Mesothelial cell of epicardium (in vitro differentiated cells): Measurements from ENCODE around the gene SKIL. TPM values are rescaled to one million over a fixed set of nuclear protein-coding genes. Genes with fewer than 3 reads are reported as not detected.

Experiments used
- DNase-seq, 2 experiments: peaks; one replicate each; pipeline ENCODE4 v3.0.0; 2021; ENCODE audit warnings: low spot score in 2 of 2; ENCODE audit not compliant: unreplicated experiment in 2 of 2
- H3K27ac Mint-ChIP-seq: 2 replicates; pipeline ENCODE4 v1.8.0; 2021; ENCODE audit warnings: mixed read lengths
- H3K27me3 Mint-ChIP-seq: 2 replicates; pipeline ENCODE4 v1.8.0; 2021; ENCODE audit warnings: low read depth, mixed read lengths
- H3K36me3 Mint-ChIP-seq: 2 replicates; pipeline ENCODE4 v1.8.0; 2021; ENCODE audit warnings: mixed read lengths
- H3K4me1 Mint-ChIP-seq: 2 replicates; pipeline ENCODE4 v1.8.0; 2021; ENCODE audit warnings: mixed read lengths
- H3K4me3 Mint-ChIP-seq: 2 replicates; pipeline ENCODE4 v1.8.0; 2021; ENCODE audit warnings: mild to moderate bottlenecking, moderate library complexity, mixed read lengths
- H3K9me3 Mint-ChIP-seq: 2 replicates; pipeline ENCODE4 v1.8.0; 2021; ENCODE audit warnings: mixed read lengths
- CTCF ChIP-seq: fragments of 200-600 bp; sonication (generic); IDR thresholded peaks from one replicate; pipeline ENCODE4 v1.5.0; 2021; ENCODE audit warnings: antibody characterized with exemption; ENCODE audit not compliant: unreplicated experiment
- microRNA-seq: library from miRNA; unstranded; fragments of <30 nt; microRNA quantifications from one replicate; pipeline ENCODE4 v1.2.0, GENCODE V29; 2021; ENCODE audit warnings: inconsistent platforms, mixed read lengths
- total RNA-seq: library from RNA; stranded (reverse); gene quantifications from 3 replicates; pipeline ENCODE4 v1.2.1, GENCODE V29; 2021

SKIL gene
- total RNA-seq, 1 donor from 2014 or later, result 328 TPM

- Mint-ChIP-seq H3K4me3 (no peak overlapping the region), H3K27ac (no peak overlapping the region), H3K9me3 (peaks cover 3% of the 10 kb centered on the region), H3K36me3 (peaks cover 3% of the 10 kb centered on the region), H3K27me3 (no peaks in the 10 kb centered on the region), H3K4me1 (peaks cover 12% of the 10 kb centered on the region)
- no peak for TF ChIP-seq CTCF
- no peak for DNase-seq
These were observed 85.9 kb downstream of the SKIL start for GRCh38 chr3:170443457-170443856.

Small RNA genes within 50 kb of the gene (microRNA-seq; reads per million reads assigned to microRNA genes)
- not detected for gene MIR6828

Other genes with a start within 250 kb of the SKIL start
- 56.1 to 59.6 TPM (median 58.1 TPM) in 3 replicates for gene PHC3, start 176.0 kb upstream of the SKIL start, total RNA-seq
- 51.7 to 64.8 TPM (median 64.0 TPM) in 3 replicates for gene PRKCI, start 135.3 kb upstream of the SKIL start, total RNA-seq
- 153 to 168 TPM (median 164 TPM) in 3 replicates for gene CLDN11, start 61.2 kb downstream of the SKIL start, total RNA-seq
- 5.4 to 6.6 TPM (median 6.5 TPM) in 3 replicates for gene SLC7A14, start 228.4 kb downstream of the SKIL start, total RNA-seq